ENCODE measurements around the gene MATR3. TPM values are rescaled to one million over a fixed set of nuclear protein-coding genes. Genes with fewer than 3 reads are reported as not detected.
"Not testable (repeated sequence)": the region's sequence is repeated elsewhere in the genome, so short reads cannot be mapped to it uniquely, and the experiment has no call there.

The MATR3 gene
- total RNA-seq, 2 experiments from 2014 or later, result 149 to 195 TPM

- no peak for ATAC-seq
Observed at GRCh38 chr5:139263536-139263935, 30.0 kb upstream of the MATR3 start.

GRCh38 chr5:139263946-139264345 lies 29.6 kb upstream of the MATR3 start:
- no peak for ATAC-seq

More at GRCh38 chr5:139263536-139263935, 30.0 kb upstream of the MATR3 start:
- Mint-ChIP-seq H3K4me3 (no peak overlapping the region), H3K4me1 (peaks cover 18% of the 10 kb centered on the region), H3K27ac (no peak overlapping the region), H3K36me3 (no peaks in the 10 kb centered on the region), H3K27me3 (peaks cover 17% of the 10 kb centered on the region), H3K9me3 (ENCODE audit: low read depth) (no peaks in the 10 kb centered on the region)
- CTCF ChIA-PET, result no interaction called here
- DNase-seq, result no peak

GRCh38 chr5:139265001-139265400 lies 28.5 kb upstream of the MATR3 start:
- H3K27ac Mint-ChIP-seq, result no peak overlapping the region
- peaks cover 20% of the 10 kb centered on the region for H3K4me1 Mint-ChIP-seq
- H3K27me3 Mint-ChIP-seq, result peaks cover 9% of the 10 kb centered on the region
- no peaks in the 10 kb centered on the region for H3K9me3 Mint-ChIP-seq (ENCODE audit: low read depth)
- H3K36me3 Mint-ChIP-seq, result no peaks in the 10 kb centered on the region
- CTCF ChIA-PET, result interaction anchor here (1.1 kb wide), 1 partner anchor 10 kb away, joined by 3 read pairs; no protein-coding TSS in a partner anchor
- DNase-seq (no peak), ATAC-seq (no peak)
- H3K4me3 Mint-ChIP-seq, result no peak overlapping the region

More at GRCh38 chr5:139263946-139264345, 29.6 kb upstream of the MATR3 start:
- H3K9me3 Mint-ChIP-seq (ENCODE audit: low read depth), result no peaks in the 10 kb centered on the region
- peaks cover 20% of the 10 kb centered on the region for H3K4me1 Mint-ChIP-seq
- H3K36me3 Mint-ChIP-seq, result no peaks in the 10 kb centered on the region
- H3K27me3 Mint-ChIP-seq, result peaks cover 16% of the 10 kb centered on the region
- CTCF ChIA-PET, result interaction anchor here (1.1 kb wide), 1 partner anchor 12 kb away, joined by 3 read pairs; no protein-coding TSS in a partner anchor
- H3K4me3 Mint-ChIP-seq, result no peak overlapping the region
- no peak for DNase-seq
- H3K27ac Mint-ChIP-seq, result no peak overlapping the region

GRCh38 chr5:139266236-139266635 lies 27.3 kb upstream of the MATR3 start:
- Mint-ChIP-seq H3K9me3 (ENCODE audit: low read depth) (no peaks in the 10 kb centered on the region), H3K27ac (no peak overlapping the region), H3K4me3 (no peak overlapping the region), H3K27me3 (no peaks in the 10 kb centered on the region), H3K36me3 (no peaks in the 10 kb centered on the region), H3K4me1 (peaks cover 22% of the 10 kb centered on the region)
- ATAC-seq (no peak), DNase-seq (no peak)
- CTCF ChIA-PET, result interaction anchor here (0.9 kb wide), 1 partner anchor 11 kb away, joined by 3 read pairs; no protein-coding TSS in a partner anchor

GRCh38 chr5:139267481-139267880 lies 26.1 kb upstream of the MATR3 start:
- H3K27ac Mint-ChIP-seq, result no peak overlapping the region
- no peaks in the 10 kb centered on the region for H3K36me3 Mint-ChIP-seq
- CTCF ChIA-PET, result interaction anchor here (0.6 to 1.0 kb wide), 3 partner anchors 9 to 477 kb away, joined by 3 read pairs; no protein-coding TSS in a partner anchor
- no peaks in the 10 kb centered on the region for H3K9me3 Mint-ChIP-seq (ENCODE audit: low read depth)
- peaks cover 22% of the 10 kb centered on the region for H3K4me1 Mint-ChIP-seq
- DNase-seq (no peak), ATAC-seq (no peak)
- H3K27me3 Mint-ChIP-seq, result peaks cover 3% of the 10 kb centered on the region
- no peak overlapping the region for H3K4me3 Mint-ChIP-seq

- CTCF ChIA-PET, result interaction anchor here (0.9 to 1.0 kb wide), 2 partner anchors 31 to 180 kb away, joined by 3 read pairs; no protein-coding TSS in a partner anchor
- Mint-ChIP-seq H3K27ac (no peak overlapping the region), H3K4me1 (peaks cover 29% of the 10 kb centered on the region), H3K36me3 (no peaks in the 10 kb centered on the region), H3K9me3 (ENCODE audit: low read depth) (no peaks in the 10 kb centered on the region), H3K4me3 (no peak overlapping the region), H3K27me3 (peaks cover 3% of the 10 kb centered on the region)
- no peak for DNase-seq
- no peak for ATAC-seq
Observed at GRCh38 chr5:139268364-139269202, 25.0 kb upstream of the MATR3 start.

- H3K27ac Mint-ChIP-seq; DNase-seq; H3K36me3 Mint-ChIP-seq; H3K9me3 Mint-ChIP-seq (ENCODE audit: low read depth); H3K4me3 Mint-ChIP-seq; H3K27me3 Mint-ChIP-seq; ATAC-seq: not testable (repeated sequence)
- H3K4me1 Mint-ChIP-seq, result peaks cover 37% of the 10 kb centered on the region
- CTCF ChIA-PET, result interaction anchor here (0.6 kb wide), 1 partner anchor 384 kb away, joined by 5 read pairs; no protein-coding TSS in a partner anchor
Observed at GRCh38 chr5:139270718-139271117, 22.8 kb upstream of the MATR3 start.

GRCh38 chr5:139271201-139272027 lies 22.1 kb upstream of the MATR3 start:
- Mint-ChIP-seq H3K27ac (no peak overlapping the region), H3K4me3 (no peak overlapping the region), H3K27me3 (peaks cover 3% of the 10 kb centered on the region), H3K9me3 (ENCODE audit: low read depth) (no peaks in the 10 kb centered on the region), H3K4me1 (peaks cover 44% of the 10 kb centered on the region), H3K36me3 (peaks cover 11% of the 10 kb centered on the region)
- ATAC-seq (no peak), DNase-seq (no peak)
- CTCF ChIA-PET, result interaction anchor here (0.6 to 1.0 kb wide), 2 partner anchors 20 to 384 kb away, joined by 4 to 5 read pairs; no protein-coding TSS in a partner anchor

GRCh38 chr5:139272471-139273321 lies 20.8 kb upstream of the MATR3 start:
- Mint-ChIP-seq H3K9me3 (ENCODE audit: low read depth) (no peaks in the 10 kb centered on the region), H3K36me3 (peaks cover 16% of the 10 kb centered on the region), H3K27ac (peak overlapping the region; percentile 87), H3K4me1 (peaks cover 54% of the 10 kb centered on the region), H3K4me3 (peak overlapping the region; percentile 85), H3K27me3 (peaks cover 3% of the 10 kb centered on the region)
- no peak for ATAC-seq
- DNase-seq, result peak; percentile 67
- CTCF ChIA-PET, result interaction anchor here (0.9 to 2.1 kb wide), 5 partner anchors 21 to 118 kb away, joined by 3 to 9 read pairs (median 5); partner anchors contain the start of genes MATR3 and PAIP2

GRCh38 chr5:139273322-139273571 lies 20.3 kb upstream of the MATR3 start:
- CTCF ChIA-PET, result interaction anchor here (1.9 to 2.1 kb wide), 3 partner anchors 21 to 24 kb away, joined by 5 to 9 read pairs (median 7); partner anchors contain the start of gene MATR3
- H3K4me1 Mint-ChIP-seq, result peaks cover 55% of the 10 kb centered on the region
- H3K9me3 Mint-ChIP-seq (ENCODE audit: low read depth), result no peaks in the 10 kb centered on the region
- peaks cover 18% of the 10 kb centered on the region for H3K36me3 Mint-ChIP-seq
- ATAC-seq (peak; percentile 7), DNase-seq (no peak)
- H3K27me3 Mint-ChIP-seq, result peaks cover 3% of the 10 kb centered on the region
- H3K27ac Mint-ChIP-seq, result peak overlapping the region; percentile 87
- H3K4me3 Mint-ChIP-seq, result peak overlapping the region; percentile 85

GRCh38 chr5:139273572-139274289 lies 19.8 kb upstream of the MATR3 start:
- H3K4me1 Mint-ChIP-seq, result peaks cover 54% of the 10 kb centered on the region
- H3K4me3 Mint-ChIP-seq, result peak overlapping the region; percentile 85
- DNase-seq (peak; percentile 90), ATAC-seq (peak; percentile 93)
- CTCF ChIA-PET, result interaction anchor here (0.9 to 2.1 kb wide), 5 partner anchors 20 to 707 kb away, joined by 3 to 9 read pairs (median 5); partner anchors contain the start of genes MATR3 and PAIP2
- H3K36me3 Mint-ChIP-seq, result peaks cover 19% of the 10 kb centered on the region
- H3K27ac Mint-ChIP-seq, result peak overlapping the region; percentile 87
- peaks cover 3% of the 10 kb centered on the region for H3K27me3 Mint-ChIP-seq
- no peaks in the 10 kb centered on the region for H3K9me3 Mint-ChIP-seq (ENCODE audit: low read depth)

- Mint-ChIP-seq H3K4me1 (peaks cover 65% of the 10 kb centered on the region), H3K27me3 (peaks cover 3% of the 10 kb centered on the region), H3K27ac (peak overlapping the region; percentile 88), H3K4me3 (peak overlapping the region; percentile 85), H3K36me3 (peaks cover 28% of the 10 kb centered on the region), H3K9me3 (ENCODE audit: low read depth) (no peaks in the 10 kb centered on the region)
- CTCF ChIA-PET, result interaction anchor here (0.7 to 2.4 kb wide), 13 partner anchors 11 to 700 kb away, joined by 3 to 12 read pairs (median 3); partner anchors contain the start of genes HSPA9 and PAIP2
- ATAC-seq (no peak), DNase-seq (no peak)
Observed at GRCh38 chr5:139275536-139275935, 18.0 kb upstream of the MATR3 start.
